ENCODE results near the gene SLC35E3.

- no peak for TF ChIP-seq EZH2 (IDR thresholded peaks at IDR 0.05; ENCODE audit: insufficient read depth, poor library complexity, severe bottlenecking)
- TF ChIP-seq EZH2phosphoT487 (IDR thresholded peaks at IDR 0.05; ENCODE audit: insufficient read depth, low read depth) = no peak
Measured at GRCh38 chr12:68791897-68792481, 46.0 kb downstream of the SLC35E3 start.
